ENCODE measurements around the gene FNDC3A.

The FNDC3A gene

DNA sequence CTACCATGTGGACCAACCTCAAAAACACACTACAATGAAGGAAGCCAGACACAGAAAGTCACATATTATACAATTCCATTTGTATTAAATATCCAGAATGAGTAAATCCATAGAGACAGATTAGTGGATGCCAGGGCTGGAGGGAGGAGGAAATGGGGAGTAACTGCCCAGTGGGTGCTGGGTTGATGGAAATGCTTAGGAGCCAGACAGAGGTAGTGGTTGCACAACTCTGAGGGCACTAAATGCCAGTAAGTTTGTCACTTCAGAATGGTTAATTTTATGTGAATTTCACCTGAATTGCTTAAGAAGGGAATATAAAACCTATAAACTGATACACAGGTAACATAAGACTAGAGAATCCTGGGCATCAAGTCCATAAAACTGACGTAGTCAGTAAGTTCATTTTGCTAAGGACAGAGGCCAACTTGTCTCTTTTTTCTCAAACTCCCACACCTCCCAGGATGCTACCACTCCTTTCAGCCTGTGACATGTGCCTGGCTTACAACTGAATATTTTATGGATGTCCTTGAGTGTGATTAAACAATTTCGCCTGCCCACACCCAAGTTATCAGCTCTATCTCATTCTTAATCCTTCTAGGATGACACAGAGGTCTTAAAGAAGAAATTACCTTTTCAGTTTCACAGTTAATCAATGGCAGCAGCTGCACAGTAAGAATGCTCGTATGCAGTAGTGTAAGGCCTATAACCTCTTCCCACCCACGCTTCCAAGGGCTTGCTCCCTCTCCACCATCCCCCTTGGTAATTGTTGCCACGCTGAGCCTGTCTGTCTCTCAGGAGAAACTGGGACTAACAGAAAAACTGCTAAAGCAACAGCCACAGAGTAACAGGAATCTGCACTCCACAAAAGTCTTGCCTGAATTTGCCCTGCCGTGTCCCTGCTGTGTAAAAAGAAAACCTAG is 238.5 kb downstream of the FNDC3A start:
- TF ChIP-seq, protein P1, sequence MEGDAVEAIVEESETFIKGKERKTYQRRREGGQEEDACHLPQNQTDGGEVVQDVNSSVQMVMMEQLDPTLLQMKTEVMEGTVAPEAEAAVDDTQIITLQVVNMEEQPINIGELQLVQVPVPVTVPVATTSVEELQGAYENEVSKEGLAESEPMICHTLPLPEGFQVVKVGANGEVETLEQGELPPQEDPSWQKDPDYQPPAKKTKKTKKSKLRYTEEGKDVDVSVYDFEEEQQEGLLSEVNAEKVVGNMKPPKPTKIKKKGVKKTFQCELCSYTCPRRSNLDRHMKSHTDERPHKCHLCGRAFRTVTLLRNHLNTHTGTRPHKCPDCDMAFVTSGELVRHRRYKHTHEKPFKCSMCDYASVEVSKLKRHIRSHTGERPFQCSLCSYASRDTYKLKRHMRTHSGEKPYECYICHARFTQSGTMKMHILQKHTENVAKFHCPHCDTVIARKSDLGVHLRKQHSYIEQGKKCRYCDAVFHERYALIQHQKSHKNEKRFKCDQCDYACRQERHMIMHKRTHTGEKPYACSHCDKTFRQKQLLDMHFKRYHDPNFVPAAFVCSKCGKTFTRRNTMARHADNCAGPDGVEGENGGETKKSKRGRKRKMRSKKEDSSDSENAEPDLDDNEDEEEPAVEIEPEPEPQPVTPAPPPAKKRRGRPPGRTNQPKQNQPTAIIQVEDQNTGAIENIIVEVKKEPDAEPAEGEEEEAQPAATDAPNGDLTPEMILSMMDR (IDR thresholded peaks at IDR 0.05) = no peak
- H3K4me1 ChIP-seq (ENCODE audit: control insufficient read depth in 1 of 2, insufficient read depth in 1 of 2, low read depth in 1 of 2, low read length in 1 of 2) = peaks cover 51 to 53% of the 10 kb centered on the region in 2 experiments
- no peaks in the 10 kb centered on the region for H3K9me3 ChIP-seq
- H3K36me3 ChIP-seq = no peaks in the 10 kb centered on the region
- no peaks in the 10 kb centered on the region for H3K27me3 ChIP-seq
- H3K27ac ChIP-seq = peak overlapping the region; percentile 95
- peak overlapping the region; percentile 39 to 52 for H3K4me3 ChIP-seq (ENCODE audit: low read depth in 1 of 2, low read length in 1 of 2)

DNA sequence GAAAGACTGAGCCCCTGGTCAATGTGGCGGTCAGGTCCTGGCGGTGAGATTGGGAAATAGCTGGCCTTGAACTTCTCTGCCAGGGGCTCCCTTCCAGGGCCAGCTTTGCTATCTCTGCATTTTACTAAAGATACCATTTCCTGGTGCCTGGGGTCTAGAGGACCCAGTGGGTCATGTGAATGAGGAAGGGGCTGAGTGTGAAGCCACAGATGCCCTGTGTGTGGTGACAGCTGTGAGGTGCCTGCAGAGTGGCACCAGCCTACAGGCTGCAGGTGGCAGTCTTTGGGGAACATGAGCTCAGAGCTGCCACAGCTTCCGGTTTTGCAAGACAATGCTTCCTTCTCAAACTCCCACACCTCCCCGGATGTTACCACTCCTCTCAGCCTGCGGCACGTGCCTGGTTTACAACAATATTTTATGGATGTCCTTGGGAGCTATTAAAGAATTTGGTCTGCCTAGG is 239.2 kb downstream of the FNDC3A start:
- Histone ChIP-seq H3K4me3 (ENCODE audit: low read depth in 1 of 2, low read length in 1 of 2) (peak overlapping the region; percentile 39 to 52), H3K27ac (peak overlapping the region; percentile 95), H3K27me3 (no peaks in the 10 kb centered on the region), H3K4me1 (ENCODE audit: control insufficient read depth in 1 of 2, insufficient read depth in 1 of 2, low read depth in 1 of 2, low read length in 1 of 2) (peaks cover 56 to 58% of the 10 kb centered on the region in 2 experiments), H3K36me3 (no peaks in the 10 kb centered on the region), H3K9me3 (no peaks in the 10 kb centered on the region)
- TF ChIP-seq, protein P1 (IDR thresholded peaks at IDR 0.05) = peak; percentile 85

DNA sequence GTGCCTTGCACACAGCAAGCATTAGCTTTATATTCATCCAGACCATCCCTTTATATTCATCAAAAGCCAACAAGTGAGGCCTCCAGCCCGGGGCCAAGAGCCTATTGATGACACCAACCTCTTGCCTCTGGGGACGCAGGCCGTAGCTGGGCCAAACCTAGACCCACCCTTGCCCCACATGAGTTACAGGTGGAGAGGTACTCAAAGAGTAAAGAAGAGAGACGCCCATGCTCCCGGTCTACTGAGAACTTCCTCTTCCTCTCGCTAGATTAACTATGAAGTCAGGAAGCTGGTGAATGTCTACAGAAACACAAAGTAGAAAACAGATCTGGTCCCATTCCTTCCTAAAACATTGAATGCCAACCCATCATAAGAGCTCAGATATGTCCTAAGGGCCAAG is 240.6 kb downstream of the FNDC3A start:
- H3K4me1 ChIP-seq (ENCODE audit: control insufficient read depth in 1 of 2, insufficient read depth in 1 of 2, low read depth in 1 of 2, low read length in 1 of 2) = peaks cover 61 to 68% of the 10 kb centered on the region in 2 experiments

GRCh38 chr13:49217962-49218492 is 242.3 kb downstream of the FNDC3A start:
- Histone ChIP-seq H3K27ac (no peak overlapping the region), H3K4me3 (ENCODE audit: low read depth in 1 of 2, low read length in 1 of 2) (no peak overlapping the region), H3K4me1 (ENCODE audit: control insufficient read depth in 1 of 2, insufficient read depth in 1 of 2, low read depth in 1 of 2, low read length in 1 of 2) (peaks cover 73 to 75% of the 10 kb centered on the region in 2 experiments), H3K36me3 (no peaks in the 10 kb centered on the region), H3K27me3 (peaks cover 14% of the 10 kb centered on the region), H3K9me3 (no peaks in the 10 kb centered on the region)
- TF ChIP-seq, protein P1 (IDR thresholded peaks at IDR 0.05) = no peak

More for the DNA sequence above, 240.6 kb downstream of the FNDC3A start:
- no peaks in the 10 kb centered on the region for H3K9me3 ChIP-seq
- H3K4me3 ChIP-seq (ENCODE audit: low read depth in 1 of 2, low read length in 1 of 2) = peak overlapping the region in 1 of 2 experiments; percentile 31
- TF ChIP-seq, protein P1 (IDR thresholded peaks at IDR 0.05) = no peak
- peak overlapping the region; percentile 95 for H3K27ac ChIP-seq
- peaks cover 11% of the 10 kb centered on the region for H3K27me3 ChIP-seq
- H3K36me3 ChIP-seq = no peaks in the 10 kb centered on the region

GRCh38 chr13:49218493-49219051 is 242.9 kb downstream of the FNDC3A start:
- no peaks in the 10 kb centered on the region for H3K36me3 ChIP-seq
- H3K27me3 ChIP-seq = peaks cover 14% of the 10 kb centered on the region
- no peak overlapping the region for H3K4me3 ChIP-seq (ENCODE audit: low read depth in 1 of 2, low read length in 1 of 2)
- H3K4me1 ChIP-seq (ENCODE audit: control insufficient read depth in 1 of 2, insufficient read depth in 1 of 2, low read depth in 1 of 2, low read length in 1 of 2) = peaks cover 67 to 70% of the 10 kb centered on the region in 2 experiments
- TF ChIP-seq, protein P1 (IDR thresholded peaks at IDR 0.05) = no peak
- H3K9me3 ChIP-seq = no peaks in the 10 kb centered on the region
- no peak overlapping the region for H3K27ac ChIP-seq

Measured in neutrophil (primary cell).